ENCODE measurements around the gene PRSS2. TPM values are rescaled to one million over a fixed set of nuclear protein-coding genes. Genes with fewer than 3 reads are reported as not detected.
"Not testable (repeated sequence)": the region's sequence is repeated elsewhere in the genome, so short reads cannot be mapped to it uniquely, and the experiment has no call there.

PRSS2 gene
- total and polyA plus RNA-seq, 4 donors: 0.21 TPM; not detected in 3

DNA sequence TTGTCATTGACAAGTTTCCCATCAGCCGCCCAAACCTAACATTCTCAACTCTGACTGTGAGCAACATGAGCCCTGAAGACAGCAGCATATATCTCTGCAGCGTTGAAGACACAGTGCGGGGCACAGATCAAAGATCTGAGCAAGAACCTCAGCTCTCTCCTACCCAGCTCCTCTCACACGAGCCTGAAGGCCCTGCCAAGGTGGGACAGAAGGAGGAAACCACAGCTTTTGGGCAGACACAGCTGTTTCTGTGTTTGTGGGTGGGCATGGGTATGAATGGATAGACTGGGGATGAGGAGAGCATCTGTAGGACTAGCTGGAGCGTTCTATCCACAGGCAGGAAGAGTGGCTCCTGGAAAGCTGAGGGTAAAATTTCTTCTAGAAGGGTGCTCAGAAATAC lies 30.0 kb upstream of the PRSS2 start:
- Histone ChIP-seq H3K4me1 (ENCODE audit: control insufficient read depth in 4 of 4, insufficient read depth in 4 of 4, low read length in 3 of 4) (no peaks in the 10 kb centered on the region), H3K9me3 (ENCODE audit: control insufficient read depth in 4 of 4, low read length in 3 of 4) (no peaks in the 10 kb centered on the region), H3K27ac (ENCODE audit: low read depth in 1 of 2, low read length in 2 of 2) (no peak overlapping the region), H3K9ac (ENCODE audit: low read depth in 1 of 2, low read length in 2 of 2) (no peak overlapping the region), H3K27me3 (ENCODE audit: control insufficient read depth in 4 of 4, insufficient read depth in 4 of 4, low read length in 3 of 4) (no peaks in the 10 kb centered on the region), H3K4me3 (ENCODE audit: low read depth in 1 of 3, low read length in 3 of 3) (no peak overlapping the region), H3K36me3 (ENCODE audit: control insufficient read depth in 4 of 4, insufficient read depth in 3 of 4, low read depth in 1 of 4, low read length in 3 of 4) (no peaks in the 10 kb centered on the region)
- no peak for DNase-seq (ENCODE audit: low spot score)
- WGBS: 67% methylated on average over 5 of the region's 5 CpGs
- TF ChIP-seq, protein P1, sequence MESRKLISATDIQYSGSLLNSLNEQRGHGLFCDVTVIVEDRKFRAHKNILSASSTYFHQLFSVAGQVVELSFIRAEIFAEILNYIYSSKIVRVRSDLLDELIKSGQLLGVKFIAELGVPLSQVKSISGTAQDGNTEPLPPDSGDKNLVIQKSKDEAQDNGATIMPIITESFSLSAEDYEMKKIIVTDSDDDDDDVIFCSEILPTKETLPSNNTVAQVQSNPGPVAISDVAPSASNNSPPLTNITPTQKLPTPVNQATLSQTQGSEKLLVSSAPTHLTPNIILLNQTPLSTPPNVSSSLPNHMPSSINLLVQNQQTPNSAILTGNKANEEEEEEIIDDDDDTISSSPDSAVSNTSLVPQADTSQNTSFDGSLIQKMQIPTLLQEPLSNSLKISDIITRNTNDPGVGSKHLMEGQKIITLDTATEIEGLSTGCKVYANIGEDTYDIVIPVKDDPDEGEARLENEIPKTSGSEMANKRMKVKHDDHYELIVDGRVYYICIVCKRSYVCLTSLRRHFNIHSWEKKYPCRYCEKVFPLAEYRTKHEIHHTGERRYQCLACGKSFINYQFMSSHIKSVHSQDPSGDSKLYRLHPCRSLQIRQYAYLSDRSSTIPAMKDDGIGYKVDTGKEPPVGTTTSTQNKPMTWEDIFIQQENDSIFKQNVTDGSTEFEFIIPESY (IDR thresholded peaks at IDR 0.05): no peak
- TF ChIP-seq EGR1 (IDR thresholded peaks at IDR 0.05; ENCODE audit: low read depth in 2 of 2) (no peak), HNF4G (IDR thresholded peaks at IDR 0.05) (no peak), FOXA2 (IDR thresholded peaks at IDR 0.05) (no peak), HNF4A (conservative IDR thresholded peaks at IDR 0.05) (no peak), JUND (IDR thresholded peaks at IDR 0.05) (no peak), YY1 (IDR thresholded peaks at IDR 0.05) (no peak), SP1 (IDR thresholded peaks at IDR 0.05) (no peak), RAD21 (IDR thresholded peaks at IDR 0.05) (no peak), FOXA1 (IDR thresholded peaks at IDR 0.05) (no peak), TAF1 (conservative IDR thresholded peaks at IDR 0.05) (no peak), GABPA (IDR thresholded peaks at IDR 0.05 in 1 of 2, conservative IDR thresholded peaks at IDR 0.05 in 1 of 2) (no peak), NR2F2 (IDR thresholded peaks at IDR 0.05) (no peak)
- TF ChIP-seq, protein P2, sequence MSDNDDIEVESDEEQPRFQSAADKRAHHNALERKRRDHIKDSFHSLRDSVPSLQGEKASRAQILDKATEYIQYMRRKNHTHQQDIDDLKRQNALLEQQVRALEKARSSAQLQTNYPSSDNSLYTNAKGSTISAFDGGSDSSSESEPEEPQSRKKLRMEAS (IDR thresholded peaks at IDR 0.05): no peak
- TF ChIP-seq, protein P3, sequence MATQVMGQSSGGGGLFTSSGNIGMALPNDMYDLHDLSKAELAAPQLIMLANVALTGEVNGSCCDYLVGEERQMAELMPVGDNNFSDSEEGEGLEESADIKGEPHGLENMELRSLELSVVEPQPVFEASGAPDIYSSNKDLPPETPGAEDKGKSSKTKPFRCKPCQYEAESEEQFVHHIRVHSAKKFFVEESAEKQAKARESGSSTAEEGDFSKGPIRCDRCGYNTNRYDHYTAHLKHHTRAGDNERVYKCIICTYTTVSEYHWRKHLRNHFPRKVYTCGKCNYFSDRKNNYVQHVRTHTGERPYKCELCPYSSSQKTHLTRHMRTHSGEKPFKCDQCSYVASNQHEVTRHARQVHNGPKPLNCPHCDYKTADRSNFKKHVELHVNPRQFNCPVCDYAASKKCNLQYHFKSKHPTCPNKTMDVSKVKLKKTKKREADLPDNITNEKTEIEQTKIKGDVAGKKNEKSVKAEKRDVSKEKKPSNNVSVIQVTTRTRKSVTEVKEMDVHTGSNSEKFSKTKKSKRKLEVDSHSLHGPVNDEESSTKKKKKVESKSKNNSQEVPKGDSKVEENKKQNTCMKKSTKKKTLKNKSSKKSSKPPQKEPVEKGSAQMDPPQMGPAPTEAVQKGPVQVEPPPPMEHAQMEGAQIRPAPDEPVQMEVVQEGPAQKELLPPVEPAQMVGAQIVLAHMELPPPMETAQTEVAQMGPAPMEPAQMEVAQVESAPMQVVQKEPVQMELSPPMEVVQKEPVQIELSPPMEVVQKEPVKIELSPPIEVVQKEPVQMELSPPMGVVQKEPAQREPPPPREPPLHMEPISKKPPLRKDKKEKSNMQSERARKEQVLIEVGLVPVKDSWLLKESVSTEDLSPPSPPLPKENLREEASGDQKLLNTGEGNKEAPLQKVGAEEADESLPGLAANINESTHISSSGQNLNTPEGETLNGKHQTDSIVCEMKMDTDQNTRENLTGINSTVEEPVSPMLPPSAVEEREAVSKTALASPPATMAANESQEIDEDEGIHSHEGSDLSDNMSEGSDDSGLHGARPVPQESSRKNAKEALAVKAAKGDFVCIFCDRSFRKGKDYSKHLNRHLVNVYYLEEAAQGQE (IDR thresholded peaks at IDR 0.05): no peak
- TF ChIP-seq, protein P4, sequence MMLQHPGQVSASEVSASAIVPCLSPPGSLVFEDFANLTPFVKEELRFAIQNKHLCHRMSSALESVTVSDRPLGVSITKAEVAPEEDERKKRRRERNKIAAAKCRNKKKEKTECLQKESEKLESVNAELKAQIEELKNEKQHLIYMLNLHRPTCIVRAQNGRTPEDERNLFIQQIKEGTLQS (IDR thresholded peaks at IDR 0.05): no peak
- TF ChIP-seq, protein P5, sequence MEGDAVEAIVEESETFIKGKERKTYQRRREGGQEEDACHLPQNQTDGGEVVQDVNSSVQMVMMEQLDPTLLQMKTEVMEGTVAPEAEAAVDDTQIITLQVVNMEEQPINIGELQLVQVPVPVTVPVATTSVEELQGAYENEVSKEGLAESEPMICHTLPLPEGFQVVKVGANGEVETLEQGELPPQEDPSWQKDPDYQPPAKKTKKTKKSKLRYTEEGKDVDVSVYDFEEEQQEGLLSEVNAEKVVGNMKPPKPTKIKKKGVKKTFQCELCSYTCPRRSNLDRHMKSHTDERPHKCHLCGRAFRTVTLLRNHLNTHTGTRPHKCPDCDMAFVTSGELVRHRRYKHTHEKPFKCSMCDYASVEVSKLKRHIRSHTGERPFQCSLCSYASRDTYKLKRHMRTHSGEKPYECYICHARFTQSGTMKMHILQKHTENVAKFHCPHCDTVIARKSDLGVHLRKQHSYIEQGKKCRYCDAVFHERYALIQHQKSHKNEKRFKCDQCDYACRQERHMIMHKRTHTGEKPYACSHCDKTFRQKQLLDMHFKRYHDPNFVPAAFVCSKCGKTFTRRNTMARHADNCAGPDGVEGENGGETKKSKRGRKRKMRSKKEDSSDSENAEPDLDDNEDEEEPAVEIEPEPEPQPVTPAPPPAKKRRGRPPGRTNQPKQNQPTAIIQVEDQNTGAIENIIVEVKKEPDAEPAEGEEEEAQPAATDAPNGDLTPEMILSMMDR (IDR thresholded peaks at IDR 0.05; ENCODE audit: low read depth, low read length, missing input control): no peak

DNA sequence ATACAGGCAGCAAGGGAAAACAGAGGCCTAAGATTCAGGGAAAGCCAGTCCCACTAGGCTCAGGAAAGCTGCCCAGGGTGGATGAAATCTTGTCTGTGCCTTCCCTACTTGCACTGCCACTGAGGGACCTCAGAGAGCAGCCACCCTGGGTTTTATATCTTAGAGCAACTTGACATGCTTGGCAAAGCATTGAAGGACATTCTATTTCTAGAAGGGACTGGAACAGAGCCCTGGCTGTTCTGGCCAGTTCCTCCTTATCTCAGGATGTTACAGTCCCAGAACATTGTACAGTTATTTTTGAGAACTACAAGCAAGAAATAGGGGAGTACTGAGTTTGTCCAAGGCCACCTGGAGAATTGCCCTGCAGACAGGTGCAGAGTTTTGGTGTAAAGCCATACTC lies 28.8 kb upstream of the PRSS2 start:
- not testable (repeated sequence) for H3K9me3 ChIP-seq (ENCODE audit: control insufficient read depth in 4 of 4, low read length in 3 of 4); H3K9ac ChIP-seq (ENCODE audit: low read depth in 1 of 2, low read length in 2 of 2); H3K27ac ChIP-seq (ENCODE audit: low read depth in 1 of 2, low read length in 2 of 2); H3K4me1 ChIP-seq (ENCODE audit: control insufficient read depth in 4 of 4, insufficient read depth in 4 of 4, low read length in 3 of 4); H3K4me3 ChIP-seq (ENCODE audit: low read depth in 1 of 3, low read length in 3 of 3); H3K27me3 ChIP-seq (ENCODE audit: control insufficient read depth in 4 of 4, insufficient read depth in 4 of 4, low read length in 3 of 4); DNase-seq (ENCODE audit: low spot score); H3K36me3 ChIP-seq (ENCODE audit: control insufficient read depth in 4 of 4, insufficient read depth in 3 of 4, low read depth in 1 of 4, low read length in 3 of 4)
